H9 (cell line): ENCODE measurements around the gene LDLRAD4. TPM values are rescaled to one million over a fixed set of nuclear protein-coding genes. Genes with fewer than 3 reads are reported as not detected.

ENCODE experiments used
- DNase-seq: peaks from one replicate; pipeline ENCODE4 v3.0.0-alpha.2; 2017
- H2AFZ ChIP-seq: one replicate; pipeline ENCODE4 v1.6.1; 2013; ENCODE audit warnings: mild to moderate bottlenecking, low read length, control low read depth, moderate library complexity
- H2AK5ac ChIP-seq: 2 replicates; pipeline ENCODE4 v1.6.1; 2013; ENCODE audit warnings: low read length, control low read depth, mixed read lengths; ENCODE audit not compliant: insufficient read length
- H2BK120ac ChIP-seq: one replicate; pipeline ENCODE4 v1.6.1; 2013; ENCODE audit warnings: low read depth, mild to moderate bottlenecking, low read length, control low read depth, inconsistent platforms; ENCODE audit not compliant: poor library complexity, severe bottlenecking
- H2BK12ac ChIP-seq: 2 replicates; pipeline ENCODE4 v1.6.1; 2013; ENCODE audit warnings: low read length, control low read depth, mixed read lengths, low read depth; ENCODE audit not compliant: insufficient read length
- H2BK15ac ChIP-seq: 2 replicates; pipeline ENCODE4 v1.6.1; 2013; ENCODE audit warnings: low read depth, low read length, control low read depth
- H2BK20ac ChIP-seq: one replicate; pipeline ENCODE4 v1.6.1; 2013; ENCODE audit warnings: low read depth, mild to moderate bottlenecking, low read length, control low read depth, inconsistent platforms; ENCODE audit not compliant: poor library complexity, severe bottlenecking
- H2BK5ac ChIP-seq: 2 replicates; pipeline ENCODE4 v1.6.1; 2013; ENCODE audit warnings: low read length, control low read depth, mixed read lengths; ENCODE audit not compliant: insufficient read length
- H3K14ac ChIP-seq: 2 replicates; pipeline ENCODE4 v1.6.1; 2013; ENCODE audit warnings: low read length, control low read depth; ENCODE audit not compliant: insufficient read depth
- H3K18ac ChIP-seq: 2 replicates; pipeline ENCODE4 v1.6.1; 2013; ENCODE audit warnings: low read depth, mild to moderate bottlenecking, mixed read lengths, low read length, control low read depth; ENCODE audit not compliant: insufficient read length
- H3K23ac ChIP-seq: 2 replicates; pipeline ENCODE4 v1.6.1; 2013; ENCODE audit warnings: low read length, control low read depth, mixed read lengths, low read depth; ENCODE audit not compliant: insufficient read length
- H3K23me2 ChIP-seq: 2 replicates; pipeline ENCODE4 v1.6.1; 2013; ENCODE audit warnings: low read depth, mild to moderate bottlenecking, mixed read lengths, low read length, control low read depth; ENCODE audit not compliant: insufficient read length, poor library complexity, severe bottlenecking
- H3K27ac ChIP-seq: 2 replicates; pipeline ENCODE4 v1.5.1; 2013; ENCODE audit warnings: low read length, control low read depth, mixed read lengths, low read depth; ENCODE audit not compliant: insufficient read length
- H3K27me3 ChIP-seq: 2 replicates; pipeline ENCODE4 v1.6.1; 2013; ENCODE audit warnings: low read length, control low read depth, inconsistent platforms; ENCODE audit not compliant: insufficient read depth
- H3K4ac ChIP-seq: 2 replicates; pipeline ENCODE4 v1.6.1; 2013; ENCODE audit warnings: low read depth, mild to moderate bottlenecking, control low read depth, inconsistent platforms, low read length, moderate library complexity
- H3K4me1 ChIP-seq: 2 replicates; pipeline ENCODE4 v1.6.1; 2013; ENCODE audit warnings: low read length, control low read depth, inconsistent platforms; ENCODE audit not compliant: insufficient read depth
- H3K4me2 ChIP-seq: 2 replicates; pipeline ENCODE4 v1.6.1; 2013; ENCODE audit warnings: low read length, control low read depth, mixed read lengths; ENCODE audit not compliant: insufficient read length, insufficient read depth
- H3K56ac ChIP-seq: 2 replicates; pipeline ENCODE4 v1.6.1; 2013; ENCODE audit warnings: low read depth, mild to moderate bottlenecking, mixed read lengths, low read length, control low read depth; ENCODE audit not compliant: insufficient read length
- H3K79me1 ChIP-seq: 2 replicates; pipeline ENCODE4 v1.6.1; 2013; ENCODE audit warnings: low read depth, mild to moderate bottlenecking, moderate library complexity, low read length, control low read depth, inconsistent platforms; ENCODE audit not compliant: insufficient read depth, poor library complexity, severe bottlenecking
- H3K79me2 ChIP-seq: 2 replicates; pipeline ENCODE4 v1.6.1; 2013; ENCODE audit warnings: low read length, control low read depth, inconsistent platforms; ENCODE audit not compliant: insufficient read depth
- H3K9ac ChIP-seq: 2 replicates; pipeline ENCODE4 v1.6.1; 2013; ENCODE audit warnings: low read length, control low read depth, mixed read lengths; ENCODE audit not compliant: insufficient read length; ENCODE audit errors: extremely low read depth
- H3K9me3 ChIP-seq: one replicate; pipeline ENCODE4 v1.6.1; 2013; ENCODE audit warnings: low read depth, low read length, inconsistent platforms; ENCODE audit not compliant: control insufficient read depth
- H3T11ph ChIP-seq: one replicate; pipeline ENCODE4 v1.6.1; 2013; ENCODE audit warnings: mild to moderate bottlenecking, low read length, control low read depth, inconsistent platforms
- H4K20me1 ChIP-seq: one replicate; pipeline ENCODE4 v1.6.1; 2013; ENCODE audit not compliant: control insufficient read depth, insufficient read length, insufficient read depth
- H4K5ac ChIP-seq: 2 replicates; pipeline ENCODE4 v1.6.1; 2013; ENCODE audit warnings: low read depth, mild to moderate bottlenecking, mixed read lengths, low read length, control low read depth; ENCODE audit not compliant: insufficient read length
- H4K8ac ChIP-seq: replicated peaks from 2 replicates; pipeline ENCODE4 v1.6.1; 2013; ENCODE audit warnings: low read length, control low read depth, mixed read lengths, low read depth; ENCODE audit not compliant: insufficient read length
- H4K91ac ChIP-seq: 2 replicates; pipeline ENCODE4 v1.6.1; 2013; ENCODE audit warnings: low read depth, mild to moderate bottlenecking, moderate library complexity, mixed read lengths, low read length, control low read depth; ENCODE audit not compliant: insufficient read length
- H3K27ac Mint-ChIP-seq, 3 experiments: 2 replicates in 2 of 3; 3 replicates in 1 of 3; pipeline ENCODE4 v1.8.0; 2020 to 2021; ENCODE audit warnings: mixed read lengths in 3 of 3, mild to moderate bottlenecking in 1 of 3, moderate library complexity in 1 of 3
- H3K27me3 Mint-ChIP-seq: 2 replicates; pipeline ENCODE4 v1.8.0; 2021; ENCODE audit warnings: low read depth, mild to moderate bottlenecking, moderate library complexity, mixed read lengths
- H3K36me3 Mint-ChIP-seq, 3 experiments: 2 replicates in 2 of 3; 3 replicates in 1 of 3; pipeline ENCODE4 v1.8.0; 2020 to 2021; ENCODE audit warnings: low read depth in 3 of 3, mixed read lengths in 3 of 3; ENCODE audit not compliant: insufficient read depth in 1 of 3
- H3K4me1 Mint-ChIP-seq, 2 experiments: 2 replicates each; pipeline ENCODE4 v1.8.0; 2020; ENCODE audit warnings: mixed read lengths in 2 of 2
- H3K4me3 Mint-ChIP-seq, 2 experiments: 2 replicates in 1 of 2; 3 replicates in 1 of 2; pipeline ENCODE4 v1.8.0; 2020 to 2021; ENCODE audit warnings: mild to moderate bottlenecking in 2 of 2, mixed read lengths in 2 of 2, moderate library complexity in 1 of 2
- H3K9me3 Mint-ChIP-seq, 2 experiments: 2 replicates in 1 of 2; 3 replicates in 1 of 2; pipeline ENCODE4 v1.8.0; 2020; ENCODE audit warnings: mild to moderate bottlenecking in 2 of 2, mixed read lengths in 2 of 2, moderate library complexity in 1 of 2
- CTCF ChIP-seq: fragments of 200-600 bp; sonication (generic); conservative IDR thresholded peaks from 3 replicates; pipeline ENCODE4 v1.8.0; 2021; ENCODE audit warnings: antibody characterized with exemption, mild to moderate bottlenecking
- WGBS: extraction: QIAGEN DNeasy Blood & Tissue Kit; methylation state at CpG from one replicate; pipeline ENCODE4 v1.1.7; 2013; ENCODE audit warnings: missing lambda C conversion rate, low lambda C conversion rate, mixed read lengths; ENCODE audit not compliant: insufficient read length; ENCODE audit errors: extremely low coverage; 5-methylcytosine and 5-hydroxymethylcytosine counted together
- total RNA-seq: library from RNA; stranded (reverse); gene quantifications from 2 replicates; pipeline ENCODE4 v1.2.1, GENCODE V29; 2021

LDLRAD4 gene
- total RNA-seq, 1 experiment from 2014 or later, result 3.9 TPM

DNA sequence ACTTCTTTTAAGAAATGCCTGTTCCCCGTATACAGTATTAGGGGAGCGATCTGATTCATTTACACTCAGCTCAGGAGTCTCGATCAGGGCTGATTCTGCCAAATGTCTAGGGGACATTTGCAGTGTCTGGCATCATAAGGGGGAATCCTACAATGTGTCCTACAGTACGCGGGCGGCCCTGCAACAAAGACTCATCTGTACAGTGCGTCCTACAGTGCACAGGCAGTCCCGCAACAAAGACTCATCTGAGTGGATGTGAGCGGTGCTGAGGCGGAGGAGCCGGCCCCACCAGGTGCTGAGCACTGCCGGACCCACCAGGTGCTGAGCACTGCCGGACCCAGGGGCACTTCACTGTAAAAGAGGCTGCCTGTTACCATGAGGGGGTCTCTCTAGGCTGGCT lies 405.3 kb downstream of the LDLRAD4 start:
- Histone ChIP-seq H2BK20ac (no peak overlapping the region), H3K79me2 (no peaks in the 10 kb centered on the region), H4K5ac (no peak overlapping the region), H2AK5ac (no peak overlapping the region), H3K9ac (no peak overlapping the region), H3K27ac (no peak overlapping the region), H2BK12ac (no peak overlapping the region), H4K8ac (no peak overlapping the region), H3K23ac (no peak overlapping the region), H2BK5ac (no peak overlapping the region), H3K27me3 (no peaks in the 10 kb centered on the region), H3K4ac (no peak overlapping the region), H3K4me1 (no peaks in the 10 kb centered on the region), H3K9me3 (no peaks in the 10 kb centered on the region), H3K18ac (no peak overlapping the region), H4K91ac (no peak overlapping the region), H3K4me2 (no peak overlapping the region), H3K79me1 (no peaks in the 10 kb centered on the region), H3K23me2 (no peaks in the 10 kb centered on the region), H2BK15ac (no peak overlapping the region), H3K14ac (no peak overlapping the region), H2AFZ (no peak overlapping the region), H3T11ph (no peak overlapping the region), H4K20me1 (no peaks in the 10 kb centered on the region), H3K56ac (no peak overlapping the region), H2BK120ac (no peak overlapping the region)
- Mint-ChIP-seq H3K27ac (peak overlapping the region in 1 of 3 experiments; percentile 62; a peak in 3 of 7 replicates), H3K9me3 (no peaks in the 10 kb centered on the region), H3K36me3 (peaks cover 0 to 2% (median 0%) of the 10 kb centered on the region in 3 experiments; a peak in 2 of 7 replicates), H3K27me3 (no peaks in the 10 kb centered on the region; the same call in 1 of the 2 replicates), H3K4me1 (peaks cover 0 to 3% of the 10 kb centered on the region in 2 experiments; a peak in 1 of 4 replicates), H3K4me3 (no peak overlapping the region)
- no peak for DNase-seq
- no peak for TF ChIP-seq CTCF
- WGBS, result no CpG with 5 or more reads among the region's 13 CpGs
